GM19238 (cell line): Measurements from ENCODE around the gene HMOX1.
"Not testable (repeated sequence)": the region's sequence is repeated elsewhere in the genome, so short reads cannot be mapped to it uniquely, and the experiment has no call there.

Experiments used
- DNase-seq: peaks from one replicate; pipeline ENCODE4 v3.0.0; 2011; ENCODE audit warnings: low spot score; ENCODE audit not compliant: insufficient read length

The HMOX1 gene

DNA sequence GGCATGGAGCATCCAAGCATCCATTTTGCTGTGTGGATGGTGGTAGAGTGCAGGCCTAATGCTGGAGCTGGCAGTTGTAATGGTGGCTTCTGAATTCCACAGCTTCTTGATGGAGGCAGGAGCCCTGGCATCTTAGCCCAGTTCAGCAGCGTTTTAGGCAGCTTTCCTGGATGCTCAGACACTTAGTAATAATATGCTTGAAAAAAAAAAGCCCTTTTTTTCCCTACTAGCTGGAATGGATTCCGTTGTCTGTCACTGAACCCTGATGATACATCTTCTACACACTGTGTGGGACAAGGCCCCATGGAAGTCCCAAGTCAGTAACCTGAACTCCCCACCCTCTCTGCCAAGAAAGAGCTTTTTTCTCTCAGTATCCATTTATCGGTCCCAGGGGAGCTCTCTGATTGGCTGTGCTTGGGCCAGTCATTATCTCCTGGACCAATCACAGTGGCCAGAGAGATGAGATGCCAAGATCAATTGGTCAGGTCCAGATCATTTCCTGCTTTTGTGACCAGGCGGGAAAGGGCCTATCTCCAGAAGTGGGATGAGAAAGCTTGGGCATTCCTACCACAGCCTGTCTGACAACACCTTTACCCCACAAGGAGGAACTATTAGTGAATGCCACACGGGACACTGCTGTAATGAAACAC, 53.3 kb downstream of the HMOX1 start:
- DNase-seq: no peak

DNA sequence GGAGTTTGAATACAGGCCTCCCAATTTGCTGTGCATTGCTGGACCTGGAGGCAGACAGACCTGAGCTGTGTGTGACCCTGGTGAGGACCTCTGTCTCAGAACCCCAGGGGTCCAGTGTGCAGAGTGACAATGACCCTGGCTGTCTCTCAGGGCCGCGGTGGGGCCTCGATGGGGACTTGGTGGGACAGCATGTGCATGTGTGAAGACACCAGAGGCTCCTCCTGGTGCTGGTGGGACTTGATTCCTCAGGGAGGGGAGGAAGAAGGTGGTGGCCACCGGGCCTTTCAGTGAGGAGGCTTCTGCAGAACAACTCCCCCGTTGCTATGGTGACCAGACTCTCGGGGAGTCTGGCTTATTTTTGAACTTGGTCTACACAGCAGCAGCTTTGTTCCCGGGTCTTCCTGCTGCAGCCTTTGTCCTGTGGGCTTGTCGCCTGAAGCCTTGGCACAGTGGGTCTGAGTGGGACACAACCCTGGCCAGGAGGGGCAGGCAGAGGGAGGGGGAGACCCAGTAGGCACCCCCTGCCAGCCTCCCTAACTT, 54.4 kb downstream of the HMOX1 start:
- DNase-seq: no peak

GRCh38 chr22:35436421-35436820, 55.5 kb downstream of the HMOX1 start:
- no peak for DNase-seq

GRCh38 chr22:35437049-35437448, 56.2 kb downstream of the HMOX1 start:
- DNase-seq: peak; percentile 30

DNA sequence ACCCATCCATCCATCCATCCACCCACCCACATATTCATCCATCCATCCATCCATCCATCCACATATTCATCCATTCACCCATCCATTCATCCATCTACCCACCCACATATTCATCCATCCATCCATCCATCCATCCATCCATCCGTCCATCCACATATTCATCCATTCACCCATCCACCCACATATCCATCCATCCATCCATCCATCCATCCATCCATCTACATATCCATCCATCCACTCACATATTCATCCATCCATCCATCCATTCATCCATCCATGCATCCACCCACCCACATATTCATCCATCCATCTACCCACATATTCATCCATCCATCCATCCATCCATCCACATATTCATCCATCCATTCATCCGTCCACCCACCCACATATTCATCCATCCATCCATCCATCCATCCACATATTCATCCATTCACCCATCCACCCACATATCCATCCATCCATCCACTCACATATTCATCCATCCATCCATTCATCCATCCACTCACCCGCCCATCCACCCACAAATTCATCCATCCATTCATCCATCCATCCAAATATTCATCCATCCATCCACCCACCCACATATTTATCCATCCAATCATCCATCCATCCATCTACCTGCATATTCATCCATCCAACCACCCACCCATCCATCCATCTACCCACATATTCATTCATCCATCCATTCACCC, 57.9 kb downstream of the HMOX1 start:
- DNase-seq: not testable (repeated sequence)

DNA sequence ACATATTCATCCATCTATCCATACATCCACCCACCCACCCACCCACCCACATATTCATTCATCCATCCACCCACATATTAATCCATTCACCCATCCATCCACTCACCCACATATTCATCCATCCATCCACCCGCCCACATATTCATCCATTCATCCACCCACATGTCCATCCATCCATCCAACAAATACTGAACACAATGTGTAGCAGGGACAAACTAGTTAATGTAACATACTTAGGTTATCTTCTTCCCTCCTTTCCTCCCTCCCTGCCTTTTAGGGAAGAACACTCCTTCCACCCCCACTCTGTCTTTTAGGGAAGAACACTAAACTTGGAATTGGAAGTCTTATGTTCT, 58.4 kb downstream of the HMOX1 start:
- DNase-seq: no peak

DNA sequence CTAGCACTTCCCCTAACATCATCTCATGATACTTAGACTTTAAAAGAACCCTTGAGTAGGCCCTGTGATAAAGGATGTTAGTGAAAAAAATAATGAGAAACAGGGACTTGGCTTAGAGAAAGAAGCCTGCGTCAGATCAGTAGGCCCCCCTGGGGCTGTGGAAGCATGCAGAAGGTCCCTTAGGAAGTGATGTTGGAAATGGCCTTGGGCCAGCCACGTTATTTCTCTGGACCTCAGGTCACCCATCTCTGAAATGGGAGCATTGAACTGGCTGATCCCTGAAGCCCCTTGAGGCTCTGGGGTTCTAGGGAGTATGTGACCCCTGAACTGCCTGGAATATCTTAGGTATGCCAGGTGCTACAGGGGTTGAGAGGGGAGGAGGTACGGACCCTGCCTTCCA, 59.2 kb downstream of the HMOX1 start:
- DNase-seq: no peak

DNA sequence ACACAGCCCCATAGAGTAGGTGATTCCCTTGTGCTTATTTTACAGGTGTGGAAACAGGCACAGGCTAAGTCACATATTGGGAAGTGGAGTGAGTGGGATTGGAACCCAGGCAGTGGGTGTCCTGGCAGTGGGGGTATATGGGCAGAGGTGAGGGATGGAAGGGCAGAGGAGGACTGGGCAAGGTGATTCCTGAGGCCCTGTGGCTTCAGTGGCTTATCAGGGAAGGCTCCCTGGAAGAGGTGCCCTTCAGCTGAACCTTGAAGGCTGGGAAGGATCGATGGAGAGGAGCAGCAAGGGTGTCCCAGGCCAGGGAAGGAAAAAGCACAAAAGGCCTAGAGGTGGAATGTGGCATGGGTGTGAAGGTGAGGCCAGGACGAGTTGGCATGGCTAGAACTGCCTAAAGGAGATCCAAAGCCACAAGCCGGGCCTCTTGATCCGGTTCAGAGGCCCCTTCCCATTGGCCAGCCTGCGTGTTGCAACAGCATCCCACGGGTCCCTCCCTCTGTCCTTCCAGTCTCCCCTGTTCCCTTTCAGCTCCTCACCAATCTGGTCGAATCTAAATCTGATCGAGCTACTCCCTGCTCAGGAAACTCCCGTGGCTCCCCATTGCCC, 60.7 kb downstream of the HMOX1 start:
- no peak for DNase-seq

DNA sequence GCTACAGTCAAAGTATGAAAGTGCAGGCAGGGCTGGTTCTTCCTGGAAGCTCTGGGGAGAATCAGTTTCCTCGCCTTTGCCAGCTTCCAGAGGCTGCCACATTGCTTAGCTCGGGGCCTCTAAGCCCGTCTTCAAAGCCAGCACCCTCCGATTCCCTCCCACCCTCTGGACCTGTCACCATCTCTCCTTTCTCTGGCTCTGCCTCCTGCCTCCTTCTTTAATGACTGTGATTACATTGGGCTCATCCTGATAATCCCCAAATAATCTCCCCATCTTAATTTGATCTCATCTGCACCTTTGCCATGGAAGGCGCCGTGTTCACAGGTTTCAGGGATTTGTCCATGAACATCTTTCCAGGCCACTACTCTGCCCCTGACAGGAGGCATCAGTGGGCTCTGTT, 61.6 kb downstream of the HMOX1 start:
- DNase-seq: no peak

GRCh38 chr22:35443338-35443737, 62.4 kb downstream of the HMOX1 start:
- DNase-seq: no peak
